DND-41 (cell line): Measurements from ENCODE around the gene CHD9.
"Not testable (repeated sequence)": the region's sequence is repeated elsewhere in the genome, so short reads cannot be mapped to it uniquely, and the experiment has no call there.

Experiments
- ATAC-seq: fragments of 200-7000 bp; cut with Tn5 transposase; 3 replicates; pipeline ENCODE4 v1.9.1; 2021; ENCODE audit warnings: low read depth; ENCODE audit not compliant: insufficient read depth
- DNase-seq: peaks from one replicate; pipeline ENCODE4 v3.0.0-alpha.2; 2020
- H2AFZ ChIP-seq: 2 replicates; pipeline ENCODE4 v1.6.0; 2012; ENCODE audit warnings: low read depth, low read length
- H3K27ac ChIP-seq: 2 replicates; pipeline ENCODE4 v1.5.1; 2012; ENCODE audit warnings: low read length, inconsistent platforms
- H3K27me3 ChIP-seq: fragments of 200-600 bp; sonication (generic); 2 replicates; pipeline ENCODE4 v1.6.0; 2012; ENCODE audit warnings: low read length, mild to moderate bottlenecking, inconsistent platforms; ENCODE audit not compliant: insufficient read depth, poor library complexity
- H3K36me3 ChIP-seq: 2 replicates; pipeline ENCODE4 v1.5.1; 2012; ENCODE audit warnings: low read length, inconsistent platforms; ENCODE audit not compliant: insufficient read depth
- H3K4me1 ChIP-seq: 2 replicates; pipeline ENCODE4 v1.5.1; 2012; ENCODE audit warnings: mild to moderate bottlenecking, low read length; ENCODE audit not compliant: insufficient read depth
- H3K4me2 ChIP-seq: 2 replicates; pipeline ENCODE4 v1.6.0; 2012; ENCODE audit warnings: mild to moderate bottlenecking, moderate library complexity, low read length, inconsistent platforms; ENCODE audit not compliant: insufficient read depth
- H3K4me3 ChIP-seq, 2 experiments: fragments of 200-600 bp in 1 of 2; shearing (Covaris generic) in 1 of 2; 2 replicates each; pipeline ENCODE4 v1.5.1; 2012 to 2016; ENCODE audit warnings: inconsistent platforms in 2 of 2, low read length in 2 of 2, mild to moderate bottlenecking in 2 of 2, low read depth in 1 of 2, moderate library complexity in 1 of 2
- H3K79me2 ChIP-seq: 2 replicates; pipeline ENCODE4 v1.6.0; 2012; ENCODE audit warnings: low read length, inconsistent platforms; ENCODE audit not compliant: insufficient read depth
- H3K9ac ChIP-seq: 2 replicates; pipeline ENCODE4 v1.6.0; 2012; ENCODE audit warnings: low read depth, mild to moderate bottlenecking, inconsistent platforms, low read length, moderate library complexity
- H3K9me3 ChIP-seq: 2 replicates; pipeline ENCODE4 v1.5.1; 2012; ENCODE audit warnings: low read length, moderate library complexity, mild to moderate bottlenecking, inconsistent platforms; ENCODE audit not compliant: insufficient read depth, severe bottlenecking
- H4K20me1 ChIP-seq: 2 replicates; pipeline ENCODE4 v1.6.0; 2012; ENCODE audit warnings: low read length; ENCODE audit not compliant: insufficient read depth
- EZH2 ChIP-seq: IDR thresholded peaks from 3 replicates; pipeline ENCODE4 v1.6.1; 2012; ENCODE audit warnings: borderline replicate concordance, low read depth, mild to moderate bottlenecking, moderate library complexity, low read length, inconsistent platforms; ENCODE audit not compliant: severe bottlenecking
- TF ChIP-seq, protein P1 (sequence below): IDR thresholded peaks from 2 replicates; pipeline ENCODE4 v1.5.1; 2012; ENCODE audit warnings: borderline replicate concordance, low read length, moderate library complexity, mild to moderate bottlenecking; ENCODE audit not compliant: poor library complexity, severe bottlenecking; ENCODE audit errors: extremely low read depth

CHD9 gene

DNA sequence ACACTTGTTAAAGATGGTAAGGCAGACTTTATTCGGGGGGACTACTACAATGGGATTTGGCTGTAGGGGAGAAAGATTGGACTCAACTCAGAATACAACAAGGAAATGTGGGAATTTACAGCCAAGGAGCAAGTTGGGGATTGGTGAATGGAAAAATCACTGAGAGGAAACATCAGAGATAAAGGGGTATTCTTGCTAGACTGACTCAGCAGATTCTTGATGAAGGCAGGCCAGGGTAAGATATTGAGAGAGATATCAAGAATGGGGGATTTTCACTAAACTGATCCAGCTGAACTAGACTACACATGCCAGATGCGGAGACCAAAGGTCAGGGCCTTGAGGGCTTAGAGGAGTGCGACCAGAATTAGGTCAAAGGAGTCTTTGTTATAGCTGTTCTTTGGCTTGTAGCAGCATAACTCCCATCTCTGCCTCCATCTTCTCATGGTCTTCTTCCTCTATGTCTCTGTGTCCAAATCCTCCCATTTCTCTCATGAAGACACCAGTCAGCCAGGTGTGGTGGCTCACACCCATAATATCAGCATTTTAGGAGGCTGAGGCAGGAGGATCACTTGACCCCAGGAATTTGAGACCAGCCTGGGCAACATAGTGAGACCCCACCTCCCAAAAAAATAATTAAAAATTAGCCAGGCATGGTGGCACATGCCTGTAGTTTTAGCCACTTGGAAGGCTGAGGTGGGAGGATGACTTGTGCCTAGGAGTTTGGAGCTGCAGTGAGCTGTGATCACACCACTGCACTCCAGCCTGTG is 19.4 kb upstream of the CHD9 start:
- Histone ChIP-seq H3K4me3 (no peak overlapping the region), H3K27me3 (no peaks in the 10 kb centered on the region), H3K9ac (no peak overlapping the region), H4K20me1 (no peaks in the 10 kb centered on the region), H3K27ac (no peak overlapping the region), H3K4me2 (no peak overlapping the region), H3K9me3 (peaks cover 14% of the 10 kb centered on the region), H2AFZ (no peak overlapping the region), H3K79me2 (no peaks in the 10 kb centered on the region), H3K4me1 (peaks cover under 1% of the 10 kb centered on the region; the same call in 1 of the 2 replicates), H3K36me3 (no peaks in the 10 kb centered on the region)
- DNase-seq (no peak), ATAC-seq (no peak)
- TF ChIP-seq, protein P1, sequence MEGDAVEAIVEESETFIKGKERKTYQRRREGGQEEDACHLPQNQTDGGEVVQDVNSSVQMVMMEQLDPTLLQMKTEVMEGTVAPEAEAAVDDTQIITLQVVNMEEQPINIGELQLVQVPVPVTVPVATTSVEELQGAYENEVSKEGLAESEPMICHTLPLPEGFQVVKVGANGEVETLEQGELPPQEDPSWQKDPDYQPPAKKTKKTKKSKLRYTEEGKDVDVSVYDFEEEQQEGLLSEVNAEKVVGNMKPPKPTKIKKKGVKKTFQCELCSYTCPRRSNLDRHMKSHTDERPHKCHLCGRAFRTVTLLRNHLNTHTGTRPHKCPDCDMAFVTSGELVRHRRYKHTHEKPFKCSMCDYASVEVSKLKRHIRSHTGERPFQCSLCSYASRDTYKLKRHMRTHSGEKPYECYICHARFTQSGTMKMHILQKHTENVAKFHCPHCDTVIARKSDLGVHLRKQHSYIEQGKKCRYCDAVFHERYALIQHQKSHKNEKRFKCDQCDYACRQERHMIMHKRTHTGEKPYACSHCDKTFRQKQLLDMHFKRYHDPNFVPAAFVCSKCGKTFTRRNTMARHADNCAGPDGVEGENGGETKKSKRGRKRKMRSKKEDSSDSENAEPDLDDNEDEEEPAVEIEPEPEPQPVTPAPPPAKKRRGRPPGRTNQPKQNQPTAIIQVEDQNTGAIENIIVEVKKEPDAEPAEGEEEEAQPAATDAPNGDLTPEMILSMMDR, result no peak
- no peak for TF ChIP-seq EZH2

DNA sequence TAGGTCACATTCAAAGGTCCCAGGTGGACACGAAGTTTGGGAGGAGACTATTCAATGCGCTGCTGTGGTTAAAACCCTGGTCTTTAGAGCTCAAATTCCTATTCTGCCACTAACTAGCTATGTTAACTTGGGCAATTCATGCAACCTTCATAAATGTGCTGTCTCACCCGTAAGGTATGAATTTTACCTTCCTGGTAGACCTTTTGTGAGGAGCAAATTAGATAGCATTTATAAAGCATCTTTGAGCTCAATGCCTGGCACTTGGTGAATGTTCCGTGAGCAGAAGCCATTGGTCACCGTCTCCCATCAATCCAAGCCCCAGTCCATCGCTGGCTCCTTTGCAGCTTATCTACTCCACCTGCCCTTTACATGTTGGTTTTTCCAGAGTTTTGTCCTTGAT is 18.7 kb upstream of the CHD9 start:
- TF ChIP-seq, protein P1, result no peak
- TF ChIP-seq EZH2, result no peak
- Histone ChIP-seq H3K9me3 (peaks cover 14% of the 10 kb centered on the region), H3K4me1 (peaks cover 8% of the 10 kb centered on the region), H3K36me3 (no peaks in the 10 kb centered on the region), H3K79me2 (no peaks in the 10 kb centered on the region), H3K4me3 (no peak overlapping the region), H2AFZ (no peak overlapping the region), H3K27me3 (no peaks in the 10 kb centered on the region), H4K20me1 (no peaks in the 10 kb centered on the region), H3K9ac (no peak overlapping the region), H3K4me2 (no peak overlapping the region), H3K27ac (no peak overlapping the region)
- DNase-seq (no peak), ATAC-seq (no peak)

DNA sequence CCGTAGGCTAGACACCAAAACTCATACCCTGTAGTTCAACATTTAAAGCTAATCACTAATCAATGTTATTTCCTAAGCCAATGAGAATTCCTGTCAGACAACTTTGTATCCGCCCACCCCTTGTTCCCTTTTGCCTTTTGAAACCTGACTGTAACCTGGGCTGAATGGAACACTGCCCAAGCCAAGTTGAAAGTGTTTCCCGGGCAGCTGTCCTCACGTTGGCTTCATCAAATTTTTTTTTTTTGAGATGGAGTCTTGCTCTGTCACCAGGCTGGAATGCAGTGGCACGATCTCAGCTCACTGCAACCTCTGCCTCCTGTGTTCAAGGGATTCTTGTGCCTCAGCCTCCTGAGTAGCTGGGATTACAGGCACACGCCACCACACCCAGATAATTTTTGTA is 18.1 kb upstream of the CHD9 start:
- not testable (repeated sequence) for H3K27me3 ChIP-seq, H3K27ac ChIP-seq, ATAC-seq, H3K79me2 ChIP-seq, H3K36me3 ChIP-seq, H3K4me2 ChIP-seq, DNase-seq, H3K4me3 ChIP-seq, H3K9ac ChIP-seq, H4K20me1 ChIP-seq, H2AFZ ChIP-seq
- peaks cover 14% of the 10 kb centered on the region for H3K4me1 ChIP-seq
- H3K9me3 ChIP-seq, result peaks cover 14% of the 10 kb centered on the region

DNA sequence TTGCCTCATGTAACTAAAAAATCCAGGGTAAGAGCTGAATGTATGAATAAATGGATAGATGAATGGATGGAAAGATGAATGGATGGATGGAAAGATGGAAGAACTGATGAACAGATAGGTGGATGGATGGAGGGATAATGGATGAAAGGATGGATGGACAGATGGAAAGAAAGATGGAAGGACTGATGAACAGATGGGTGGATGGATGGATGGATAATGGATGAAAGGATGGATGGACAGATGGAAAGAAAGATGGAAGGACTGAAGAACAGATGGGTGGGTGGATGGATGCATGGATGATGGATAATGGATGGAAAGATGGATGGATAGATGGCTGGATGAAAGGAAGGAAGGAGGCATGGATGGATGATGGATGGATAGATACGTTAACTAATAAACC is 14.0 kb upstream of the CHD9 start:
- no peaks in the 10 kb centered on the region for H3K9me3 ChIP-seq

More for the DNA sequence above, 14.0 kb upstream of the CHD9 start:
- peak overlapping the region; percentile 44; the same call in 1 of the 2 replicates for H3K4me2 ChIP-seq
- H3K27me3 ChIP-seq, result no peaks in the 10 kb centered on the region
- peak overlapping the region; percentile 58 for H3K27ac ChIP-seq
- no peak for TF ChIP-seq EZH2
- TF ChIP-seq, protein P1, result no peak
- peak overlapping the region; percentile 50; the same call in 1 of the 2 replicates for H2AFZ ChIP-seq
- peaks cover 24% of the 10 kb centered on the region for H3K4me1 ChIP-seq
- DNase-seq (no peak), ATAC-seq (no peak)
- H4K20me1 ChIP-seq, result no peaks in the 10 kb centered on the region
- no peaks in the 10 kb centered on the region for H3K36me3 ChIP-seq
- 0 out of 4 replicates have a peak overlapping the region, but pooled peaks of 1 of the 2 experiments have one; percentile 23 for H3K4me3 ChIP-seq
- 0 out of 2 replicates have a peak overlapping the region, but pooled peaks have one; percentile 24 for H3K9ac ChIP-seq
- no peaks in the 10 kb centered on the region for H3K79me2 ChIP-seq
